Retinal pigment epithelial cell (primary cell): ENCODE measurements around the gene ARHGEF38.

Experiments used
- DNase-seq: peaks from one replicate; pipeline ENCODE4 v3.0.0-alpha.2; 2010; ENCODE audit warnings: low read depth
- H3K4me3 ChIP-seq: 2 replicates; pipeline ENCODE4 v1.5.1; 2011; ENCODE audit warnings: mild to moderate bottlenecking, low read length, control low read depth, moderate library complexity
- CTCF ChIP-seq: conservative IDR thresholded peaks from 2 replicates; pipeline ENCODE4 v1.5.1; 2011; ENCODE audit warnings: low read depth, low read length, control low read depth, inconsistent platforms

The ARHGEF38 gene

GRCh38 chr4:105631818-105632400, 79.5 kb downstream of the ARHGEF38 start:
- peak; percentile 37 for TF ChIP-seq CTCF
- no peak for DNase-seq
- H3K4me3 ChIP-seq: no peak overlapping the region

GRCh38 chr4:105632599-105632998, 80.2 kb downstream of the ARHGEF38 start:
- no peak for TF ChIP-seq CTCF
- no peak for DNase-seq
- H3K4me3 ChIP-seq: no peak overlapping the region

GRCh38 chr4:105633241-105633640, 80.8 kb downstream of the ARHGEF38 start:
- no peak for TF ChIP-seq CTCF
- no peak overlapping the region for H3K4me3 ChIP-seq
- DNase-seq: no peak

- TF ChIP-seq CTCF: no peak
- H3K4me3 ChIP-seq: no peak overlapping the region
- DNase-seq: no peak
Observed at GRCh38 chr4:105634402-105635080, 82.1 kb downstream of the ARHGEF38 start.

- H3K4me3 ChIP-seq: no peak overlapping the region
- no peak for DNase-seq
- no peak for TF ChIP-seq CTCF
Observed at GRCh38 chr4:105637408-105638176, 85.2 kb downstream of the ARHGEF38 start.

- no peak for TF ChIP-seq CTCF
- DNase-seq: no peak
- H3K4me3 ChIP-seq: no peak overlapping the region
Observed at GRCh38 chr4:105641845-105642244, 89.4 kb downstream of the ARHGEF38 start.
